ENCODE data around the gene RTTN.

- no peak for TF ChIP-seq CTCF (optimal IDR thresholded peaks at IDR 0.05 in 1 of 3, IDR thresholded peaks at IDR 0.05 in 1 of 3, conservative IDR thresholded peaks at IDR 0.05 in 1 of 3; ENCODE audit: extremely low read depth in 1 of 3, insufficient read depth in 2 of 3, low read length in 3 of 3)
- no peak for TF ChIP-seq EZH2 (IDR thresholded peaks at IDR 0.05; ENCODE audit: low read length)
These were observed 132.1 kb downstream of the RTTN start for GRCh38 chr18:70073432-70073831.

Measured in keratinocyte (primary cell).